ENCODE results near the gene EFCAB12. TPM values are rescaled to one million over a fixed set of nuclear protein-coding genes. Genes with fewer than 3 reads are reported as not detected.
A peak's percentile ranks its signal among the peaks of the same experiment; 100 is the strongest.
"Not testable (repeated sequence)": the region's sequence is repeated elsewhere in the genome, so short reads cannot be mapped to it uniquely, and the experiment has no call there.

The EFCAB12 gene
- total and polyA plus RNA-seq, 2 donors (not counting 3 experiments of a cell fraction or from before 2014, with no cell fraction given): 0.15 to 0.49 TPM

DNA sequence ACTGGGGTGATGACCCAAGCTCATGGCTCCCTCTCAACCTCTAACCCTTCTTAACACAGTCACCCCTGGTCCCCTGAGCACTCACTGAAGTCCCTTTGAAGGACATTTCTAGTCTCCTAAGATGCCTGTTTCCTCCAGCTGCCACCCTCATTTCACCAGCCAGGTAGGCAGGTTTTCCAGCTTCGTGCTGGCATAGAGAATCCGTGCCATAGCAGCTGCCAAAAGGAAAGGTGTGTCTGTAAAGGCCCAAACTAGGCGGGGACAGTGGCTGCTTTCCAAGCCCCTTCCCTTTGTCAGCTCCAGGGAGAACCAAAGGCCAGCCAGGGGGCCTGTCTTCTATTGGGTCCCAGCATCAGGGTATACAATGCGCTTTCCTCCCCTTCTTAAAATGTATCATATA lies 36.9 kb downstream of the EFCAB12 start:
- H3K4me2 ChIP-seq (ENCODE audit: insufficient read depth, low read length); H2AFZ ChIP-seq (ENCODE audit: low read depth, low read length); H3K9me3 ChIP-seq (replicated peaks; ENCODE audit: control insufficient read depth, insufficient read depth, low read length); H4K20me1 ChIP-seq (replicated peaks; ENCODE audit: control insufficient read depth, extremely low read depth, insufficient read depth, low read length); POLR2A ChIA-PET; FAIRE-seq; BruUV-seq (replicated peaks); H3K9ac ChIP-seq (replicated peaks; ENCODE audit: extremely low read depth, insufficient read depth, low read length); H3K27me3 ChIP-seq (ENCODE audit: control insufficient read depth in 2 of 2, insufficient read depth in 2 of 2, low read length in 2 of 2); DNase-seq (ENCODE audit: low read depth, low spot score); CTCF ChIA-PET; intact Hi-C loops (cut with micrococcal nuclease); H3K9me1 ChIP-seq (replicated peaks; ENCODE audit: control insufficient read depth, extremely low read depth, insufficient read depth, low read length); dilution Hi-C loops (cut with MboI; ENCODE audit: extremely low pct_ligation_motif_present, low sequenced_read_pairs); H3K4me3 ChIP-seq (replicated peaks in 1 of 3; ENCODE audit: insufficient read depth in 1 of 3, low read depth in 1 of 3, low read length in 3 of 3): not testable (repeated sequence)
- H3K79me2 ChIP-seq (ENCODE audit: control insufficient read depth, insufficient read depth, low read length): peaks cover 23% of the 10 kb centered on the region
- peaks cover 43% of the 10 kb centered on the region for H3K4me1 ChIP-seq (ENCODE audit: control insufficient read depth, extremely low read depth, insufficient read depth, low read length)
- peak overlapping the region; percentile 1 for H3K27ac ChIP-seq (ENCODE audit: insufficient read depth, low read depth, low read length)
- peaks cover 10 to 19% of the 10 kb centered on the region in 2 experiments for H3K36me3 ChIP-seq (ENCODE audit: control insufficient read depth in 2 of 2, extremely low read depth in 1 of 2, insufficient read depth in 2 of 2, low read length in 2 of 2)

DNA sequence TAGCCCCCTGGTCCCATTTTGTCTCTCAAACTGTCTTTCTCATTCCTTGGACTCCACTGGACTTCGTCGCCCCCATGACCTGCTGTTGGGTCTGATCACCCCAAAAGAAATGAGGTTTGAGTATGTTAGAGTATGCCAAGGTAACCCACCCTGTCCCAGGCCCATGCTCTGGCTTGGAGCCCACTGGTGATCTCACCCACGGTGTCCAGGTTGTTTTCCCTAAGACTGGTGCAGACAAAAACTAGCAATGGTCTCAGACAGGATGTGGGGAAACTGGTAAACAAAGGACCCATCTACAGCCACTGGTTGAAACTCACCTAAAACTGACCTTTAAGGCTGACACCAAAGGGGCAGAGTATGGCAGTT lies 38.9 kb downstream of the EFCAB12 start:
- no peak overlapping the region for H3K4me3 ChIP-seq (replicated peaks in 1 of 3; ENCODE audit: insufficient read depth in 1 of 3, low read depth in 1 of 3, low read length in 3 of 3)
- FAIRE-seq (no peak), DNase-seq (ENCODE audit: low read depth, low spot score) (peak; percentile 76)
- peak overlapping the region; percentile 39 for H3K4me2 ChIP-seq (ENCODE audit: insufficient read depth, low read length)
- no TSS peak for BruUV-seq (replicated peaks)
- peaks cover 3% of the 10 kb centered on the region for H3K79me2 ChIP-seq (ENCODE audit: control insufficient read depth, insufficient read depth, low read length)
- peak overlapping the region; percentile 88 for H3K27ac ChIP-seq (ENCODE audit: insufficient read depth, low read depth, low read length)
- no peaks in the 10 kb centered on the region for H3K9me3 ChIP-seq (replicated peaks; ENCODE audit: control insufficient read depth, insufficient read depth, low read length)
- H2AFZ ChIP-seq (ENCODE audit: low read depth, low read length): no peak overlapping the region
- CTCF ChIA-PET: interaction anchor here (1.6 kb wide), 1 partner anchor 15 kb away, joined by 3 read pairs; no protein-coding TSS in a partner anchor
- H3K36me3 ChIP-seq (ENCODE audit: control insufficient read depth in 2 of 2, extremely low read depth in 1 of 2, insufficient read depth in 2 of 2, low read length in 2 of 2): peaks cover 10 to 12% of the 10 kb centered on the region in 2 experiments
- POLR2A ChIA-PET: no interaction called here
- no peaks in the 10 kb centered on the region for H4K20me1 ChIP-seq (replicated peaks; ENCODE audit: control insufficient read depth, extremely low read depth, insufficient read depth, low read length)
- intact Hi-C loops (cut with micrococcal nuclease): loop anchor here (1.0 to 10.0 kb wide), 2 partner anchors 10 to 235 kb away; no protein-coding TSS in a partner anchor
- TF ChIP-seq FOS (IDR thresholded peaks at IDR 0.05; ENCODE audit: borderline replicate concordance, insufficient read depth, low read length): no peak
- TF ChIP-seq GATA2 (IDR thresholded peaks at IDR 0.05; ENCODE audit: insufficient read depth, insufficient read length, low read depth, low read length): no peak
- no peak for TF ChIP-seq MYC (IDR thresholded peaks at IDR 0.05; ENCODE audit: low read depth, low read length)
- no peak for TF ChIP-seq POLR2AphosphoS5 (IDR thresholded peaks at IDR 0.05; ENCODE audit: insufficient read depth, low read depth, low read length)
- TF ChIP-seq, protein P1, sequence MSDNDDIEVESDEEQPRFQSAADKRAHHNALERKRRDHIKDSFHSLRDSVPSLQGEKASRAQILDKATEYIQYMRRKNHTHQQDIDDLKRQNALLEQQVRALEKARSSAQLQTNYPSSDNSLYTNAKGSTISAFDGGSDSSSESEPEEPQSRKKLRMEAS (IDR thresholded peaks at IDR 0.05; ENCODE audit: insufficient read depth, insufficient read length): no peak
- no peak for TF ChIP-seq JUN (IDR thresholded peaks at IDR 0.05; ENCODE audit: borderline replicate concordance, insufficient read depth, insufficient read length, low read depth)
- TF ChIP-seq POLR2A (IDR thresholded peaks at IDR 0.05; ENCODE audit: low read depth, low read length): no peak
- TF ChIP-seq EZH2 (IDR thresholded peaks at IDR 0.05; ENCODE audit: borderline replicate concordance, low read depth, low read length, severe bottlenecking): no peak
- TF ChIP-seq, protein P2, sequence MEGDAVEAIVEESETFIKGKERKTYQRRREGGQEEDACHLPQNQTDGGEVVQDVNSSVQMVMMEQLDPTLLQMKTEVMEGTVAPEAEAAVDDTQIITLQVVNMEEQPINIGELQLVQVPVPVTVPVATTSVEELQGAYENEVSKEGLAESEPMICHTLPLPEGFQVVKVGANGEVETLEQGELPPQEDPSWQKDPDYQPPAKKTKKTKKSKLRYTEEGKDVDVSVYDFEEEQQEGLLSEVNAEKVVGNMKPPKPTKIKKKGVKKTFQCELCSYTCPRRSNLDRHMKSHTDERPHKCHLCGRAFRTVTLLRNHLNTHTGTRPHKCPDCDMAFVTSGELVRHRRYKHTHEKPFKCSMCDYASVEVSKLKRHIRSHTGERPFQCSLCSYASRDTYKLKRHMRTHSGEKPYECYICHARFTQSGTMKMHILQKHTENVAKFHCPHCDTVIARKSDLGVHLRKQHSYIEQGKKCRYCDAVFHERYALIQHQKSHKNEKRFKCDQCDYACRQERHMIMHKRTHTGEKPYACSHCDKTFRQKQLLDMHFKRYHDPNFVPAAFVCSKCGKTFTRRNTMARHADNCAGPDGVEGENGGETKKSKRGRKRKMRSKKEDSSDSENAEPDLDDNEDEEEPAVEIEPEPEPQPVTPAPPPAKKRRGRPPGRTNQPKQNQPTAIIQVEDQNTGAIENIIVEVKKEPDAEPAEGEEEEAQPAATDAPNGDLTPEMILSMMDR (IDR thresholded peaks at IDR 0.05; ENCODE audit: extremely low read depth in 1 of 2, insufficient read depth in 1 of 2, low read depth in 1 of 2, low read length in 2 of 2): no peak
- no peaks in the 10 kb centered on the region for H3K27me3 ChIP-seq (ENCODE audit: control insufficient read depth in 2 of 2, insufficient read depth in 2 of 2, low read length in 2 of 2)
- peak overlapping the region; percentile 55 for H3K9ac ChIP-seq (replicated peaks; ENCODE audit: extremely low read depth, insufficient read depth, low read length)
- H3K4me1 ChIP-seq (ENCODE audit: control insufficient read depth, extremely low read depth, insufficient read depth, low read length): peaks cover 43% of the 10 kb centered on the region
- H3K9me1 ChIP-seq (replicated peaks; ENCODE audit: control insufficient read depth, extremely low read depth, insufficient read depth, low read length): no peaks in the 10 kb centered on the region
- dilution Hi-C loops (cut with MboI; ENCODE audit: extremely low pct_ligation_motif_present, low sequenced_read_pairs): no loop called here

Measured in endothelial cell of umbilical vein (primary cell).